ENCODE data around the gene OR52E6.

The OR52E6 gene

GRCh38 chr11:5841797-5842196 is at the start of gene OR52E6:
Gene OR52E6, minus strand, starts transcription at chr11:5841897. Its CDS starts 0 bp downstream, at chr11:5841897.
- DNase-seq (ENCODE audit: extremely low read depth, low read depth), result no peak
- no peak for TF ChIP-seq CTCF (IDR thresholded peaks at IDR 0.05; ENCODE audit: low read depth, low read length)

GRCh38 chr11:5891216-5891800 is 49.6 kb upstream of the OR52E6 start:
- no peak for DNase-seq (ENCODE audit: extremely low read depth, low read depth)

DNA sequence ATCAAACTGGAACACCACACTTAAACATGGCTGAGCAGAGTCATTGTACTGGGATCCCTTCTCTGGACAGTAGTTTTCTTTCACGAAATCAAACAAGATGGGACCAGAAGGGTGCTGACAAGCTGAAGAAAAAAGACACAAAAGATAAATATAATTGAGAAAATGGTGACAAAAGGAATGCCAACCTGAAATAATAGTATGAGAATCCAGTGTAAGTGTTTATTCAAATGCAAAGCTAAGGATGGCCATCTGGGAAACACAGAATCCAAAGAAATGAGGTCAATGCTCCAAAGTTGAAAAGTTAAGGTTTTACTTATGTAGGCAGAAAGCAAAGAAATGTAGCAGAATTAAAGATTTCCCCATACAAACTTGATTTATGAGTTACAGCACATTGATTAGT is 46.0 kb upstream of the OR52E6 start:
- DNase-seq (ENCODE audit: extremely low read depth, low read depth), result no peak
- no peak for TF ChIP-seq CTCF (IDR thresholded peaks at IDR 0.05; ENCODE audit: low read depth, low read length)

More at GRCh38 chr11:5891216-5891800, 49.6 kb upstream of the OR52E6 start:
- TF ChIP-seq CTCF (IDR thresholded peaks at IDR 0.05; ENCODE audit: low read depth, low read length), result peak; percentile 24

GRCh38 chr11:5887172-5887571 is 45.5 kb upstream of the OR52E6 start:
- no peak for TF ChIP-seq CTCF (IDR thresholded peaks at IDR 0.05; ENCODE audit: low read depth, low read length)
- DNase-seq (ENCODE audit: extremely low read depth, low read depth), result no peak

GRCh38 chr11:5881756-5882155 is 40.1 kb upstream of the OR52E6 start:
- no peak for TF ChIP-seq CTCF (IDR thresholded peaks at IDR 0.05; ENCODE audit: low read depth, low read length)
- DNase-seq (ENCODE audit: extremely low read depth, low read depth), result no peak

- DNase-seq (ENCODE audit: extremely low read depth, low read depth), result no peak
- no peak for TF ChIP-seq CTCF (IDR thresholded peaks at IDR 0.05; ENCODE audit: low read depth, low read length)
Observed at GRCh38 chr11:5880329-5880728, 38.6 kb upstream of the OR52E6 start, which contains the start of gene OR52E4. Gene OR52E4, plus strand, starts transcription at chr11:5880629. Its CDS starts 3,664 bp downstream, at chr11:5884293.

- TF ChIP-seq CTCF (IDR thresholded peaks at IDR 0.05; ENCODE audit: low read depth, low read length), result no peak
- no peak for DNase-seq (ENCODE audit: extremely low read depth, low read depth)
Observed at GRCh38 chr11:5878564-5878963, 36.9 kb upstream of the OR52E6 start.

All from AG09319 (cell line).